Activated T-cell treated with anti-CD3 and anti-CD28 coated beads, Interleukin-2, amount 50 U/mL, for 72 hours (primary cell): ENCODE results near the gene USP46. TPM values are rescaled to one million over a fixed set of nuclear protein-coding genes. Genes with fewer than 3 reads are reported as not detected.

ENCODE experiments used
- ATAC-seq, 2 donors: fragments of 150-1000 bp; cut with Tn5 transposase; replicated peaks in 1 of 2; 2 replicates each; pipeline ENCODE4 v1.10.0; 2021; ENCODE audit warnings: moderate library complexity in 2 of 2, mild to moderate bottlenecking in 1 of 2
- DNase-seq, 2 donors: peaks; one replicate each; pipeline ENCODE4 v3.0.0; 2021 to 2022; ENCODE audit warnings: mixed read lengths in 1 of 2
- H3K27ac Mint-ChIP-seq: one replicate; pipeline ENCODE4 v1.8.0; 2022; ENCODE audit warnings: mild to moderate bottlenecking, moderate library complexity, mixed read lengths
- H3K27me3 Mint-ChIP-seq: one replicate; pipeline ENCODE4 v1.8.0; 2022; ENCODE audit warnings: low read depth, mixed read lengths
- H3K36me3 Mint-ChIP-seq, 2 donors: one replicate each; pipeline ENCODE4 v1.8.0; 2022; ENCODE audit warnings: mixed read lengths in 2 of 2, mild to moderate bottlenecking in 1 of 2; ENCODE audit not compliant: insufficient read depth in 2 of 2
- H3K4me1 Mint-ChIP-seq: one replicate; pipeline ENCODE4 v1.8.0; 2022; ENCODE audit warnings: low read depth, mixed read lengths
- H3K4me3 Mint-ChIP-seq, 2 donors: one replicate each; pipeline ENCODE4 v1.8.0; 2022; ENCODE audit warnings: mild to moderate bottlenecking in 2 of 2, mixed read lengths in 2 of 2, moderate library complexity in 2 of 2
- H3K9me3 Mint-ChIP-seq, 2 donors: one replicate each; pipeline ENCODE4 v1.8.0; 2022; ENCODE audit warnings: mixed read lengths in 2 of 2
- total RNA-seq, 2 donors: library from RNA; stranded (reverse); gene quantifications; one replicate each; pipeline ENCODE4 v1.2.3, GENCODE V29; 2022

Gene USP46, protein sequence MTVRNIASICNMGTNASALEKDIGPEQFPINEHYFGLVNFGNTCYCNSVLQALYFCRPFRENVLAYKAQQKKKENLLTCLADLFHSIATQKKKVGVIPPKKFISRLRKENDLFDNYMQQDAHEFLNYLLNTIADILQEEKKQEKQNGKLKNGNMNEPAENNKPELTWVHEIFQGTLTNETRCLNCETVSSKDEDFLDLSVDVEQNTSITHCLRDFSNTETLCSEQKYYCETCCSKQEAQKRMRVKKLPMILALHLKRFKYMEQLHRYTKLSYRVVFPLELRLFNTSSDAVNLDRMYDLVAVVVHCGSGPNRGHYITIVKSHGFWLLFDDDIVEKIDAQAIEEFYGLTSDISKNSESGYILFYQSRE
- 1 to 10 TPM; 4.9 to 8.5 TPM for total RNA-seq

DNA sequence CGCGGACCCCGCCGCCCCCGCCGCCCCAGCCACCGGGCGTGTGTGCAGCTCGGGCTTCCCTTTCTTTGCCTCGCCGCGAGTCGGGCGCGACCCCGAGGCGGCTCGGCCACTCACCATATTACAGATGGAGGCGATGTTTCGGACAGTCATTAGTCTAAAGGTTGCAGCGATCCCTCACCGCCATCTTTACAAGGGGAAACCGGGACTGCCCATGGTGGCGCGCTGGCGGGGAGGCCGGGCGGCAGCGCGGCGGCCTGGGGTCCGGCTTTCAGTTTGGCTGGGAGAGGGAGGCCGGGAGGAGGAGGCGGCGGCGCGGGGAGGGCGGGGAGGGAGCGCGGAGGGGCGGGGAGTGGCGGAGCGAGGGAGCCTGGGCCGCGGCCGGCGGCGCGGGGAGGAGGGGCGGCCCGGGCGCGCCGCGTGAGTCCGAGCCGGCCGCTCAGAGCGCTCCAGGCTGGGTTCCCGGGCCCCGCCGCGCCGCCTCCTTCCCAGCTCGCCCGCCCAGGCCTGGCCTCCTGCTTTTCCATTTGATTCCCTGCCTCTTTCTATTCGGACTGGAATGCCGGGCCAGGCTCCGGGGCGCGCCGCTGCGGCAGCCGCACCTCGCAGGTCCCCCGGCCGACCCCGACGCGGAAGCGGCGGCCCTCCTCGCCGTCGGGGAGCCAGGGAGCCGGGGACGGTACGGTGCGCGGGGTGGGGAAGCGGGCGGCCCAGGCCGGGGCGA is at the start of gene USP46:
USP46 (minus strand) TSS at position 301 of the 721 bp plus-strand sequence; CDS start at position 150, 151 bp downstream.
- Mint-ChIP-seq H3K9me3 (no peaks in the 10 kb centered on the region), H3K27me3 (peaks cover 29% of the 10 kb centered on the region), H3K4me3 (peak within 1 kb of the TSS; percentile 82 to 84), H3K27ac (peak within 1 kb of the TSS; percentile 71), H3K4me1 (peaks cover 20% of the 10 kb centered on the region), H3K36me3 (peaks cover 5 to 7% of the 10 kb centered on the region in 2 donors)
- peak; percentile 87 to 88 for ATAC-seq
- DNase-seq, result peak; percentile 47 to 60

DNA sequence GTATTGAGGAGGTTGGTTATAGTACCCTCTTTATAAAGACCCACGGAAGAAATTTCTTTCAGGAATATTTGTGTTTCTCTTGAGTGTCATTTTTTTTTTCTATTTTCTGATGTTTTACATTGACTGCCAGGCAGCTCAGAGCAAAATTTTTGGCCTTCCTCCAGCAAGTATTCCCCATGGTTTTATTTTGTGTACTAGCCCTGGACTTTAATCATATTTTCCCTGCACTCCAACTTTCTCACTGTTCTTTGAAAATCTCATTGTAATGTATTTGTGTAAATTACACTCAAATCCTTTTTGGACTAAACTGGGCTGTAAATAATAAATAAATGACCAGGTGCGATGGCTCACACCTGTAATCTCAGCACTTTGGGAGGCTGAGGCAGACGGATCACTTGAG is 45.6 kb upstream of the USP46 start:
- Mint-ChIP-seq H3K4me1 (no peaks in the 10 kb centered on the region), H3K27ac (no peak overlapping the region), H3K36me3 (no peaks in the 10 kb centered on the region), H3K4me3 (no peak overlapping the region), H3K9me3 (no peaks in the 10 kb centered on the region), H3K27me3 (no peaks in the 10 kb centered on the region)
- no peak for ATAC-seq
- no peak for DNase-seq

DNA sequence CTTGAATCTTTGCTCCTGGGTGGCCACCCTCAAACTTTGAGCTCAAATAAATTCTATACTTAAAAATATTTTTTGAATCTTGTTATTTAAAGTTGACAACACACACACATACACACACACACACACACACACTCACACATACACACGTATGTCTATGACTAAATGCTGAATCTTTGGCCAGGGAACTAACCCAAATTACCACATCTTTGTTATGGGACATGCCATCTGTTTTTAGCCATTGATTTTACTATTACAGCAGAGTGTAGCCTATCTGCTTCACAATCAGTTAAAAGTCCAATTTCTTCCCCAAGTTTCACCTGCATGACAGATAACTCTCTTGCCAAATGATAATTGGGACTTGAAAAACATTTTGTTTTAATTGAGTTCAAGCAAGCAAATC is 45.0 kb upstream of the USP46 start:
- H3K9me3 Mint-ChIP-seq, result no peaks in the 10 kb centered on the region
- H3K4me3 Mint-ChIP-seq, result no peak overlapping the region
- H3K27me3 Mint-ChIP-seq, result no peaks in the 10 kb centered on the region
- no peaks in the 10 kb centered on the region for H3K4me1 Mint-ChIP-seq
- ATAC-seq (no peak), DNase-seq (no peak)
- no peak overlapping the region for H3K27ac Mint-ChIP-seq
- no peaks in the 10 kb centered on the region for H3K36me3 Mint-ChIP-seq

DNA sequence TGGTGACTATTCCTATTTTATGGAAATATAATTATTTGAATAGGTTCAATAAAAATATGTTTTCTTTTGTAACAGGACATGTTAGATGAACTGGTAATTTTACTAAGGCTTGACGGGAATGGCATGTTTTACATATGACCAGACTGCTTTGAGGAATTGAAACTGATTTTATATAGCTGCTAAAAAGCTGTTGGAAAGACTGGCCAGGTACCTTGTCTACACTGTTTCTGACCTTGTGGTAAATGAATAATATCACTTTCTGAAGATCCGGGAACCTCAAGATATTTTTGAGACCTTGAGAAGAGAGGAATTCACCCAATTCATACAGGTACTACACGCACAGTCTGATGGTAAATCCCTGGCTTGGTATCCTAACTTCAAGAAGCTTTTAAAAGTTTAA is 42.1 kb upstream of the USP46 start:
- Mint-ChIP-seq H3K27ac (no peak overlapping the region), H3K9me3 (no peaks in the 10 kb centered on the region), H3K4me3 (no peak overlapping the region), H3K36me3 (no peaks in the 10 kb centered on the region), H3K4me1 (no peaks in the 10 kb centered on the region), H3K27me3 (no peaks in the 10 kb centered on the region)
- ATAC-seq (no peak), DNase-seq (no peak)

DNA sequence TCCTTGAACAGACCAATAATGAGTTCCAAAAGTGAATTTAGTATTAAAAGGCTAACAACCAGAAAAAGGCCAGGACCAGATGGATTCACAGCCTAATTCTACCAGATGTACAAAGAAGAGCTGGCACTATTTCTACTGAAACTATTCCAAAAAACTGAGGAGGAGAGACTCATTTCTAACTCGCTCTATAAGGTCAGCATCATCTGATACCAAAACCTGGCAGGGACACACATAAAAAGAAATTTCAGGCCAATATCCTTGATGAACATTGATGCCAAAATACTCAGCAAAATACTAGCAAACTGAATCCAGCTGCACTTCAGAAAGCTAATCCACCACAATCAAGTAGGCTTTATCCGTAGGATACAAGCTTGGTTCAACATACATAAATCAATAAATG is 35.8 kb upstream of the USP46 start:
- Mint-ChIP-seq H3K4me3 (no peak overlapping the region), H3K9me3 (peaks cover 8% of the 10 kb centered on the region in 2 donors), H3K27me3 (peaks cover 8% of the 10 kb centered on the region), H3K27ac (no peak overlapping the region), H3K36me3 (peaks cover 9 to 14% of the 10 kb centered on the region in 2 donors), H3K4me1 (no peaks in the 10 kb centered on the region)
- DNase-seq (no peak), ATAC-seq (no peak)

DNA sequence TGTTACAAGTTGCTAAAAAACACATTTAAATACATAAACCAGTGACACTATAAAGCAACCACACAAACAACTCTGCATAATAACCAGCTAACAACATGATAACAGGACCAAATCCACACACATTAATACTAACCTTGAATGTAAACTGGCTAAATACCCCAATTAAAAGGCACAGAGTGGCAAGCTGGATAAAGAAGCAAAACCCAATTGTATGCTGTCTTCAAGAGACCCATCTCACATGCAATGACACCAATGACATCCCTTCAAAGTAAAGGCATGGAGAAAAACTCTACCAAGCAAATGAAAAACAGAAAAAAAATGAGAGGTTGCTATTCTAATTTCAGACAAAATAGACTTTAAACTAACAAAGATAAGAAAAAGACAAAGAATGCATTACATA is 34.4 kb upstream of the USP46 start:
- H3K9me3 Mint-ChIP-seq, result peaks cover 8% of the 10 kb centered on the region in 2 donors
- H3K27me3 Mint-ChIP-seq, result peaks cover 8% of the 10 kb centered on the region
- no peaks in the 10 kb centered on the region for H3K4me1 Mint-ChIP-seq
- no peak overlapping the region for H3K4me3 Mint-ChIP-seq
- ATAC-seq, result no peak
- no peak for DNase-seq
- H3K27ac Mint-ChIP-seq, result no peak overlapping the region
- peaks cover 9 to 14% of the 10 kb centered on the region in 2 donors for H3K36me3 Mint-ChIP-seq

DNA sequence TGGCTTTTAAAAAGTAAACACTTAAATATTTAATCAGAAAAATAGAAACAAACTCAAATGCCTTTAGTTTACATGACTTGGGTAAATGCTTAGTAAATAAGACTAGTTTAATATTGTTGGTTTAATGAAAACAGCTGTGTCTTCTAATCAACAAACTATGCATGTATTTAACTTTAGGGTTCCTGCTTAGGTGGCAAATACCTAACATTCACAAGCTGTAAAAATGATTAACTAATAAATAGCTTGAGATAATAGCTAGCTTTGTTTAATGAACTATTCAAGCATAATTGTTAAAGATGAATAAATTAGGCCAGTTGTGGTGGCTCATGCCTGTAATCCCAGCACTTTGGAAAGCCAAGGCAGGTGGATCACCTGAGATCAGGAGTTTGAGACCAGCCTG is 30.0 kb upstream of the USP46 start:
- Mint-ChIP-seq H3K4me3 (no peak overlapping the region), H3K9me3 (peaks cover 8% of the 10 kb centered on the region in 2 donors), H3K27me3 (peaks cover 5% of the 10 kb centered on the region), H3K4me1 (no peaks in the 10 kb centered on the region), H3K36me3 (peaks cover 8 to 14% of the 10 kb centered on the region in 2 donors), H3K27ac (no peak overlapping the region)
- ATAC-seq, result no peak
- DNase-seq, result no peak

DNA sequence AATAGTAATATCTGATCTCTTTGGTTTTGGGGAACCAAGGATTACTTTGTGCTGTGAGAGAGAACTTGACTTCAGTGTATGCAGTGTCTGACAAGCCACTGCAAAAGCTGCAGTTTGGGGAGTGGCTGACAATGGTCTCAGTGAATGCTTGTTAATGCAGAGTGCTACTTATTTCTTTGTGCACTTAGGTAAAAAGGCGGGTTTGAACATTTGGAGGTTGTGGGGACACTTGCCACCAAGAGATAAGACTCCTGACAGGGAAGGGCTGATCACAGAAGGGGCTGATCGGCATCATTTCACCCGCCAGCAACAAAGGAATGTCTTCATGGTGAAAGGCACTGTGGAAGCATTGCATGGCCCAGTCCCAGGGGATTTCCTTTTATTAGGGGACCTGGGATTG is 28.6 kb upstream of the USP46 start:
- Mint-ChIP-seq H3K27me3 (no peaks in the 10 kb centered on the region), H3K4me1 (no peaks in the 10 kb centered on the region)
- no peak for ATAC-seq

DNA sequence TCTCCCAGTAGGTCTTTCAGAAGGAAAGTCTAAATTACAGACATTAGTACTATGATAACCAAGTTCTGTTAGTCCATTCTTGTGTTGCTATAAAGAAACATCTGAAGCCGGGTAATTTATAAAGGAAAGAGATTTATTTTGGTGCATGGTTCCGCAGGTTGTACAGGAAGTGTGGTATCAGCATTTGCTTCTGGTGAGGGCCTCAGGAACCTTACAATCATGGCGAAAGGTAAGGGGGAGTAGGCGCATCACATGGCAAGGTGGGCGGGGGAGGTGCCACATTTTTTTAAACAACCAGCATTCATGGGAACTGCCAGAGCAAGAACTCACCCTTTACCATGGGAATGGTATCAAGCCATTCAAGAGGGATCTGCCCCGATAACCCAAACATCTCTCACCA is 26.2 kb upstream of the USP46 start:
- peaks cover 0 to 2% of the 10 kb centered on the region in 2 donors for H3K36me3 Mint-ChIP-seq
- peaks cover 10% of the 10 kb centered on the region for H3K27me3 Mint-ChIP-seq
- H3K27ac Mint-ChIP-seq, result no peak overlapping the region
- H3K4me1 Mint-ChIP-seq, result no peaks in the 10 kb centered on the region
- DNase-seq, result no peak
- no peak overlapping the region for H3K4me3 Mint-ChIP-seq
- H3K9me3 Mint-ChIP-seq, result no peaks in the 10 kb centered on the region
- no peak for ATAC-seq

More for the DNA sequence above, 28.6 kb upstream of the USP46 start:
- H3K36me3 Mint-ChIP-seq, result peaks cover 2 to 6% of the 10 kb centered on the region in 2 donors
- no peak for DNase-seq
- peaks cover 0 to 3% of the 10 kb centered on the region in 2 donors for H3K9me3 Mint-ChIP-seq
- no peak overlapping the region for H3K27ac Mint-ChIP-seq
- no peak overlapping the region for H3K4me3 Mint-ChIP-seq

DNA sequence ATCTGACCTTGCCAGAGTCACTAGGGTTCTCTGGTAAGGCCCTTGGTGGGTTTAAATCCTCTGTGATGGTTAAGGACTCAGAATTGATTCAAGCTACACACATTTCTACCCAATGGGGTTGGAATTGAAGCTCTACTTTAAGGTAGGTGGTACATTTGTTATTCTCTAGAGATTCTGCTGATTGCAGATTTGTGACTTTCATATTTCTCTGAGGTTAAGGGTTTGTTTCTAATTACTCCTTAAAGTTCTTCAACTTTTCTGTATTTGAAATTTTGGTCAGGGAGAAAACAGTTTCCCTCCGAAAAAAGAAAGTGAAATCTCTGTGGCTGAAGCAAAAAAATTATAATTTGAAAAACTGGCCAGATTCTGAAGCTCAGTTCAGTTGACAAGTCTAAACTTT is 25.8 kb upstream of the USP46 start:
- Mint-ChIP-seq H3K4me1 (no peaks in the 10 kb centered on the region), H3K27me3 (peaks cover 10% of the 10 kb centered on the region), H3K4me3 (no peak overlapping the region), H3K36me3 (no peaks in the 10 kb centered on the region), H3K9me3 (no peaks in the 10 kb centered on the region), H3K27ac (no peak overlapping the region)
- no peak for ATAC-seq
- no peak for DNase-seq

DNA sequence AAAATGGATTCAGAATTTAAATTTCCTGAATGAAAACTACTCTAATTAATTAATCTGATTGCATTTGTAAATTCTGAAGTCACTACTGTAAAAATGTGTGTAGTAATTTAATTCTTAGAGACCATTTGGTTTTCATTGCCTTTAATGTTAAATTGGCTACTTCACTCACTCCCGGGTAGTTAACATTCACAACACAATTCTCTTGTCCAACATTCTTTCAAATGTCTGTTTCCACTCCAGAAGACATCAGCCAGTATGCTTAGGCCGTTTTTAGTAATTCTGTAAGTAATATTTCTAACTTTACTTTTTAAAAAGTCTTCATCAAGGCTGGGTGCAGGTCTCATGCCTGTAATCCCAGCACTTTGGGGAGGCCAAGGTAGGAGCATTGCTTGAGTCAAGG is 21.3 kb upstream of the USP46 start:
- no peak overlapping the region for H3K27ac Mint-ChIP-seq
- ATAC-seq (no peak), DNase-seq (no peak)
- H3K4me3 Mint-ChIP-seq, result no peak overlapping the region
- peaks cover 10% of the 10 kb centered on the region for H3K27me3 Mint-ChIP-seq
- H3K9me3 Mint-ChIP-seq, result no peaks in the 10 kb centered on the region
- H3K36me3 Mint-ChIP-seq, result no peaks in the 10 kb centered on the region
- H3K4me1 Mint-ChIP-seq, result no peaks in the 10 kb centered on the region

DNA sequence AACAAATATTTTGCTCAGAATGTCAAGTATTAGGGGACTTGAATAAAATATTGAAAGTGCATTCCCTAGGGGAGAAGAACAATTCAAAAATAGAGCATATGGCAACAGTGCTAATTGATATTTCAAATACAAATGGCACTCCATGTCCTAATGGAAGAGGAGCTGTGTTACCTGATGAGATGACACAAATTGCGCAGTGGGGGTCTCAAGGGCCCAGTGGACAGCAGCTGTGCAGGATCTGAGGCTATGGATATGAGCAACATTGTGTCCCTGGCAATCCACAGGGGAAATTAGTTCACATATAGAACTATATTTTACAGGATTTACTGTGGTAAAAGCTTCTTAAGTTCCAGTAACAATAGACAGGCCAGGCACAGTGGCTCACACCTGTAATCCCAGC is 17.4 kb upstream of the USP46 start:
- Mint-ChIP-seq H3K4me3 (no peak overlapping the region), H3K27ac (no peak overlapping the region), H3K4me1 (no peaks in the 10 kb centered on the region), H3K27me3 (peaks cover 2% of the 10 kb centered on the region), H3K36me3 (no peaks in the 10 kb centered on the region), H3K9me3 (no peaks in the 10 kb centered on the region)
- no peak for ATAC-seq
- no peak for DNase-seq

DNA sequence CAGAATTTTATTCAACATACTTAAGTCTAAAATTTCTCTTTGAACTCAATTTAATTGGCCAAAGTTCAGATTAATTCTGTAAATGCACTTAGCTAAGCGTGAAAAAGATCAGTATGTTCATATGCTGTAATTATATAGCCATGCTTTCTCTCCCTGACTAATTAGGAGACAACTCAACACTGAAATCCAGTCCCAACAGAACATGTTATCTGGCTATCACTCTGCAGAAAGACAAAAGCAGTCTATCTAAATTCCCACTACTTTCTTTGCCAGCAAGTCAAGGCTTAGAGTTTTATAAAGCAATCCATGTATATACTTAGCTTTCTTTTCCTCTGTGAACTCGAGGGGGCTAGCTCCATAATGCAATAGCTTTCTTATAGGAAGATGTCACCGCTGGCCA is 16.0 kb upstream of the USP46 start:
- Mint-ChIP-seq H3K9me3 (no peaks in the 10 kb centered on the region), H3K36me3 (no peaks in the 10 kb centered on the region), H3K4me3 (no peak overlapping the region), H3K4me1 (no peaks in the 10 kb centered on the region), H3K27me3 (peaks cover under 1% of the 10 kb centered on the region), H3K27ac (no peak overlapping the region)
- no peak for ATAC-seq
- DNase-seq, result no peak
